ENCODE measurements around the gene YOD1.

- TF ChIP-seq CTCF (IDR thresholded peaks at IDR 0.05; ENCODE audit: insufficient read depth, low read length, poor library complexity, severe bottlenecking): no peak
- no peak for TF ChIP-seq EZH2phosphoT487 (conservative IDR thresholded peaks at IDR 0.05; ENCODE audit: low read length)
Measured at GRCh38 chr1:207055386-207056001, 4.5 kb upstream of the YOD1 start.

All from SU-DHL-6 (cell line).